ENCODE results near the gene WDR59.

- TF ChIP-seq CTCF (IDR thresholded peaks at IDR 0.05) (no peak), POLR2A (IDR thresholded peaks at IDR 0.05) (no peak)
These were observed 22.5 kb upstream of the WDR59 start for GRCh38 chr16:75007443-75007842.

Measured in heart left ventricle (tissue), 13 donors.